Kidney (tissue), 14 donors: ENCODE measurements around the gene SF3B3. TPM values are rescaled to one million over a fixed set of nuclear protein-coding genes. Genes with fewer than 3 reads are reported as not detected.

Experiments
- DNase-seq, 5 donors: peaks; one replicate each; pipeline ENCODE4 v3.0.0-alpha.2; 2013 to 2020
- FAIRE-seq: peaks from 2 replicates; lab custom pipeline; 2012; peaks lifted over from hg19 to GRCh38; lab: Jason Lieb, UNC
- H3K27ac ChIP-seq, 2 donors: one replicate each; pipeline ENCODE4 v1.7.0; 2013; ENCODE audit warnings: low read depth in 2 of 2, low read length in 2 of 2, inconsistent platforms in 1 of 2
- H3K27me3 ChIP-seq: one replicate; pipeline ENCODE4 v1.7.1; 2013; ENCODE audit warnings: low read length, inconsistent platforms; ENCODE audit not compliant: control insufficient read depth, insufficient read depth
- H3K36me3 ChIP-seq, 3 donors: one replicate each; pipeline versions ENCODE4 v1.7.0 to v1.7.1; 2013; ENCODE audit warnings: low read length in 3 of 3, control low read depth in 1 of 3, inconsistent platforms in 1 of 3; ENCODE audit not compliant: insufficient read depth in 3 of 3, control insufficient read depth in 2 of 3
- H3K4me1 ChIP-seq, 3 donors: one replicate each; pipeline versions ENCODE4 v1.7.0 to v1.7.1; 2013; ENCODE audit warnings: low read length in 3 of 3, inconsistent platforms in 1 of 3, low read depth in 1 of 3; ENCODE audit not compliant: control insufficient read depth in 2 of 3, insufficient read depth in 2 of 3
- H3K4me3 ChIP-seq, 3 donors: one replicate each; pipeline versions ENCODE4 v1.7.0 to v1.8.1; 2013; ENCODE audit warnings: low read length in 3 of 3, control low read depth in 1 of 3, inconsistent platforms in 1 of 3
- H3K9ac ChIP-seq, 3 donors: one replicate each; pipeline versions ENCODE4 v1.7.0 to v1.7.1; 2013; ENCODE audit warnings: low read length in 3 of 3, control low read depth in 1 of 3, inconsistent platforms in 1 of 3
- H3K9me3 ChIP-seq, 3 donors: one replicate each; pipeline versions ENCODE4 v1.7.0 to v1.7.1; 2013; ENCODE audit warnings: low read length in 3 of 3, control low read depth in 1 of 3, inconsistent platforms in 1 of 3; ENCODE audit not compliant: control insufficient read depth in 2 of 3, insufficient read depth in 1 of 3
- intact Hi-C: fragments of 100-400 bp; cut with DNase I; formaldehyde crosslinking; loops from one replicate; pipeline ENCODE4 v1.11.1; 2022
- polyA plus RNA-seq: library from polyadenylated mRNA; stranded (reverse); fragments of 350-450 nt; fragmentation: Illumina TruSeq; extraction: RNeasy Lipid Tissue Mini Kit (QIAGEN cat#74804); gene quantifications from one replicate; pipeline ENCODE4 v1.2.3, GENCODE V29; 2014; ENCODE audit warnings: low read depth, low replicate concordance; ENCODE audit not compliant: insufficient read depth
- total RNA-seq: library from RNA; stranded (reverse); fragmentation: NEBNext Ultra II Directional; extraction: Animal tissue kit (Norgen Biotek cat#: 25700); gene quantifications from one replicate; pipeline ENCODE4 v1.2.1, GENCODE V29; 2021
- TF ChIP-seq, protein P1 (sequence below): IDR thresholded peaks from 3 replicates; pipeline ENCODE4 v1.5.1; 2012; ENCODE audit warnings: mild to moderate bottlenecking, moderate library complexity, borderline replicate concordance; ENCODE audit not compliant: insufficient read depth; ENCODE audit errors: extremely low read depth
- donor health status: control.
- donor health status: control.
- donor health status: control.
- donor health status: control.
- donor health status: control.
- donor health status: DM: yes; HTN: yes; CAD: no.
- donor health status: Normal renal cell carcinoma (clear cell type).

The SF3B3 gene
- total and polyA plus RNA-seq, 2 donors from 2014 or later, result 92.9 to 246 TPM

DNA sequence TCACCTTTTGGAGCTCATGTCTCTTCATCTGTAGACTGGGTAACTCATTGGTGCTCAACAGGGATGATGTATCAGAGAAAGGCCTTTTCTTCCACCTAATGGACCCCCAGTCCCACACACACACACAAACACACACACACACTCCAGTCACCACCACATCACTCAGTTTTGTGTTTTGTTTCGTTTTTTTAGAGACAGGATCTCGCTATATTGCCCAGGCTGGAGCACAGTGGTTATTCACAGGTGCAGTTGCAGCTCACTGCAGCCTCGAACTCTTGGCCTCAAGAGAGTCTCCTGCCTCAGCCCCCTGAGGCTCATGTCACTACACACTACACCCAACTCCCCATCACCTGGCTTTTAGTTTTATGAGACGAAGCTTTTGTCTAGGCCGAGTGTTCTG lies 55.6 kb downstream of the SF3B3 start:
- TF ChIP-seq, protein P1, sequence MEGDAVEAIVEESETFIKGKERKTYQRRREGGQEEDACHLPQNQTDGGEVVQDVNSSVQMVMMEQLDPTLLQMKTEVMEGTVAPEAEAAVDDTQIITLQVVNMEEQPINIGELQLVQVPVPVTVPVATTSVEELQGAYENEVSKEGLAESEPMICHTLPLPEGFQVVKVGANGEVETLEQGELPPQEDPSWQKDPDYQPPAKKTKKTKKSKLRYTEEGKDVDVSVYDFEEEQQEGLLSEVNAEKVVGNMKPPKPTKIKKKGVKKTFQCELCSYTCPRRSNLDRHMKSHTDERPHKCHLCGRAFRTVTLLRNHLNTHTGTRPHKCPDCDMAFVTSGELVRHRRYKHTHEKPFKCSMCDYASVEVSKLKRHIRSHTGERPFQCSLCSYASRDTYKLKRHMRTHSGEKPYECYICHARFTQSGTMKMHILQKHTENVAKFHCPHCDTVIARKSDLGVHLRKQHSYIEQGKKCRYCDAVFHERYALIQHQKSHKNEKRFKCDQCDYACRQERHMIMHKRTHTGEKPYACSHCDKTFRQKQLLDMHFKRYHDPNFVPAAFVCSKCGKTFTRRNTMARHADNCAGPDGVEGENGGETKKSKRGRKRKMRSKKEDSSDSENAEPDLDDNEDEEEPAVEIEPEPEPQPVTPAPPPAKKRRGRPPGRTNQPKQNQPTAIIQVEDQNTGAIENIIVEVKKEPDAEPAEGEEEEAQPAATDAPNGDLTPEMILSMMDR, result no peak
- H3K36me3 ChIP-seq, result peaks cover 0 to 2% (median 0%) of the 10 kb centered on the region in 3 donors
- FAIRE-seq, result no peak
- no peak overlapping the region for H3K27ac ChIP-seq
- no peak overlapping the region for H3K4me3 ChIP-seq
- intact Hi-C loops, result no loop called here
- no peak for DNase-seq
- H3K27me3 ChIP-seq, result no peaks in the 10 kb centered on the region
- no peak overlapping the region for H3K9ac ChIP-seq
- peaks cover 0 to 3% (median 0%) of the 10 kb centered on the region in 3 donors for H3K4me1 ChIP-seq
- no peaks in the 10 kb centered on the region for H3K9me3 ChIP-seq

- TF ChIP-seq, protein P1, result no peak
- intact Hi-C loops, result no loop called here
- Histone ChIP-seq H3K27me3 (no peaks in the 10 kb centered on the region), H3K36me3 (no peaks in the 10 kb centered on the region), H3K27ac (no peak overlapping the region), H3K4me1 (peaks cover 0 to 3% (median 0%) of the 10 kb centered on the region in 3 donors), H3K9me3 (no peaks in the 10 kb centered on the region), H3K4me3 (peak overlapping the region in 1 of 3 donors; percentile 29), H3K9ac (no peak overlapping the region)
- peak in 4 of 5 donors; percentile 24 to 83 (median 46) for DNase-seq
- no peak for FAIRE-seq
These were observed 56.3 kb downstream of the SF3B3 start for GRCh38 chr16:70579648-70580630.

DNA sequence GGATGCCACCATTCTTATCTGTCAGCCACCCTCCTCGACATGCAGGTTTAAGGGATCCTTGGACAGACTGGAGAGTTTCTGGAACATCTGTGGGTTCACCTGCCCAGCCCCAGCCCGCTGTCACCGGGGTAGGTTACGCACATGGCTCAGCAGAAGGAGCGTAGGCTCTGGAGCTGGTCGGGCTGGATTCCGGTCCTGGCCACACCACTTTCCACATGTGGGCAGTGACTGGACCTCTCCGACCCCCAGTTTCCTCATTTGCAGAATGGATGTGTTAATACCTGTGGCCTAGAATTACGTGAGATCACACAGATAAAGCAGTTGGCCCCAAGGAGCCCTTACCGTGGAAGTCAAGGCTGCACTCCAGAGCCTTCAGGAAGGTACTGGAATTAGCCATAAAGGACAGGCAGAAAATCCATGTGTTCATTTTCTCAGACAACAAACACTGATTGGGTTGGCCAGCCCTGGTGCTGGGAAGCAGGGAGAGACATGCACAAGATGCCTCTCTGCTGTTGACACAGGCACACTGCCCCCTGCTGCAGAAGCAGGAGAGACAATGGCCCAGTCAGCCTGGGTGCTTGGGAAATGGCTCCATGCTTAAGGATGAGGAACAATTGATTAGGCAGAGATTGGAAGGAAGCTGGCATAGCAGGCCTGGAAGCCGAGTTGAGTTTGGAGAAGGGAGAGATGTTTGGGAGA lies 58.8 kb downstream of the SF3B3 start:
- intact Hi-C loops, result no loop called here
- FAIRE-seq, result no peak
- DNase-seq, result no peak
- Histone ChIP-seq H3K9ac (no peak overlapping the region), H3K4me3 (no peak overlapping the region), H3K9me3 (no peaks in the 10 kb centered on the region), H3K4me1 (peaks cover 0 to 3% (median 0%) of the 10 kb centered on the region in 3 donors), H3K27ac (no peak overlapping the region), H3K27me3 (no peaks in the 10 kb centered on the region), H3K36me3 (no peaks in the 10 kb centered on the region)
- TF ChIP-seq, protein P1, result no peak
